Neural progenitor cell (in vitro differentiated cells): ENCODE measurements around the gene PDCD2L.

Experiments
- EZH2 ChIP-seq: fragments of 200-600 bp; sonication (generic); IDR thresholded peaks from 2 replicates; pipeline ENCODE4 v1.6.1; 2017; ENCODE audit warnings: antibody characterized with exemption, mild to moderate bottlenecking, moderate library complexity
- TF ChIP-seq, protein P1 (sequence below): fragments of 200-600 bp; sonication (generic); IDR thresholded peaks from 2 replicates; pipeline ENCODE4 v1.5.1; 2017; ENCODE audit warnings: antibody characterized with exemption, mild to moderate bottlenecking

DNA sequence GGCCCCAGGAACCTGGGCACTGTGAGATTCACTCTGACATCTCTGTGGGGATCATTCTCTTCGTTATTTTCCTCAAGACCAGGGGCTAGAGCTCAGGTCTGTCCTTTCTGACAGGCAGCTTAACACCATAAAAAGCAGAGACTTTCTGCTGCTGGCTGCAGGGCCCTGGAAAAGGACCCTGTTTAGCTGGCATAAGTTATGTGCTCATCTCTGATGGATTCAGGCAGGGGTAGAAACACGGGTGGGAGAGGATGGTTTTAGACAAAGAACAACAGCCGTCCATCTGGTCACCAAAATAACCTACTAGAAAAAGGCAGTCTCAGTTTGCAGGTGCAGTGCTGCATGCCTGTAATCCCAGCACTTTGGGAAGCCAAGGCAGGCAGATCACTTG lies 41.5 kb upstream of the PDCD2L start:
- TF ChIP-seq, protein P1, sequence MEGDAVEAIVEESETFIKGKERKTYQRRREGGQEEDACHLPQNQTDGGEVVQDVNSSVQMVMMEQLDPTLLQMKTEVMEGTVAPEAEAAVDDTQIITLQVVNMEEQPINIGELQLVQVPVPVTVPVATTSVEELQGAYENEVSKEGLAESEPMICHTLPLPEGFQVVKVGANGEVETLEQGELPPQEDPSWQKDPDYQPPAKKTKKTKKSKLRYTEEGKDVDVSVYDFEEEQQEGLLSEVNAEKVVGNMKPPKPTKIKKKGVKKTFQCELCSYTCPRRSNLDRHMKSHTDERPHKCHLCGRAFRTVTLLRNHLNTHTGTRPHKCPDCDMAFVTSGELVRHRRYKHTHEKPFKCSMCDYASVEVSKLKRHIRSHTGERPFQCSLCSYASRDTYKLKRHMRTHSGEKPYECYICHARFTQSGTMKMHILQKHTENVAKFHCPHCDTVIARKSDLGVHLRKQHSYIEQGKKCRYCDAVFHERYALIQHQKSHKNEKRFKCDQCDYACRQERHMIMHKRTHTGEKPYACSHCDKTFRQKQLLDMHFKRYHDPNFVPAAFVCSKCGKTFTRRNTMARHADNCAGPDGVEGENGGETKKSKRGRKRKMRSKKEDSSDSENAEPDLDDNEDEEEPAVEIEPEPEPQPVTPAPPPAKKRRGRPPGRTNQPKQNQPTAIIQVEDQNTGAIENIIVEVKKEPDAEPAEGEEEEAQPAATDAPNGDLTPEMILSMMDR = no peak
- TF ChIP-seq EZH2 = no peak
